Fibroblast of the aortic adventitia (primary cell): ENCODE measurements around the gene TMEM220. TPM values are rescaled to one million over a fixed set of nuclear protein-coding genes. Genes with fewer than 3 reads are reported as not detected.

Experiments
- DNase-seq: peaks from one replicate; pipeline ENCODE4 v3.0.0-alpha.2; 2010; ENCODE audit warnings: low read depth
- H3K4me3 ChIP-seq: 2 replicates; pipeline ENCODE4 v1.5.1; 2011; ENCODE audit warnings: low read depth, mild to moderate bottlenecking, control low read depth, low read length, moderate library complexity
- total RNA-seq: library from RNA; depleted of rRNA; stranded (reverse); fragments of >200 nt; gene quantifications from 2 replicates; pipeline ENCODE4 v1.2.3, GENCODE V29; 2012; ENCODE audit warnings: low replicate concordance
- TF ChIP-seq, protein P1 (sequence below): IDR thresholded peaks from 2 replicates; pipeline ENCODE4 v1.5.1; 2011; ENCODE audit warnings: mild to moderate bottlenecking, low read length, control low read depth, inconsistent platforms; ENCODE audit not compliant: insufficient read depth

TMEM220 gene
- total RNA-seq, result 4.1 and 6.2 TPM in 2 replicates

DNA sequence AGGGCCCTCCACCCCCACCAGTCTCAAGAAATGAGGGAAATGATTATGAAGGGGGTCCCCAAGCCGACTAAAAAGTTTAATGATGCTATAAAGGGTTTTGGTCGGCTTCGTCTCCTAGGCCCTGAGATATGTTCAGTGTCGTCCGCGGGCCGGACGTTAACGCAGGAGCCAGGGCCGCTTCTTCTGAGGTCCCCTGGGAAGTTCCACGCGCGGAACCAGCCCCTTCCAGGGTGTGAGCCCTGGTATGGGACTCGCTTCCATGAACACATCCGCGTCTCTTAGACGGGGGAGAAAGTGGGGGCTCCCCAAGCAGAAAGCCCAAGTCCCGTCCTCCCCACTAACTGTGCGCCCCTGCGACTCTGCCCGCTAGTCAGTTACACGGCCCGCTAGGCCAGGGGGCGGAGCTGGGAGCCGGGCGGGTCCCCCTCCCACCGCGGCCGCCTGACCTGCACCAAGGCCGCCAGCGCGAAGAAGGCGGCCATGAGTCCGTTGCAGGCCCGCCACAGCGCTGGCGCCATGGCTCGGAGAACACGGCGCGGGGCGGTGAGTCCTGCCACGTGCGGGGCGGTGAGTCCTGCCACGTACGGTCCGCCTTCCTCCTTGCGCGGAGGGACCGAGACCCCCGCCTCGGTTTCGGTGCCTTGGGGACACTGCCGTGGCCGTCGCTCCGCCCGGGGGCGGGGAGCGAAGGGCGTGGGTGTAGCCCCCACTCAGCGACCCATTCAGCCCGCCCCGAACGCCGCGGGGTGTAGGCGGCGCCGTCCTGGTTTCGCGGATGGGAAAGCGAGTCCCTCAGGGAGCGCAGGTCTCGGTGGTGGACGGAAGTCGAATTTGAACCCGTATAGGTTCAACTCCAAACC, at the start of gene TMEM220:
Gene TMEM220, minus strand, starts transcription at position 690 of the 860 bp plus-strand sequence. Its CDS starts 172 bp downstream, at position 518.
- DNase-seq, result peak; percentile 72
- peak within 1 kb of the TSS; percentile 71 for H3K4me3 ChIP-seq
- TF ChIP-seq, protein P1, sequence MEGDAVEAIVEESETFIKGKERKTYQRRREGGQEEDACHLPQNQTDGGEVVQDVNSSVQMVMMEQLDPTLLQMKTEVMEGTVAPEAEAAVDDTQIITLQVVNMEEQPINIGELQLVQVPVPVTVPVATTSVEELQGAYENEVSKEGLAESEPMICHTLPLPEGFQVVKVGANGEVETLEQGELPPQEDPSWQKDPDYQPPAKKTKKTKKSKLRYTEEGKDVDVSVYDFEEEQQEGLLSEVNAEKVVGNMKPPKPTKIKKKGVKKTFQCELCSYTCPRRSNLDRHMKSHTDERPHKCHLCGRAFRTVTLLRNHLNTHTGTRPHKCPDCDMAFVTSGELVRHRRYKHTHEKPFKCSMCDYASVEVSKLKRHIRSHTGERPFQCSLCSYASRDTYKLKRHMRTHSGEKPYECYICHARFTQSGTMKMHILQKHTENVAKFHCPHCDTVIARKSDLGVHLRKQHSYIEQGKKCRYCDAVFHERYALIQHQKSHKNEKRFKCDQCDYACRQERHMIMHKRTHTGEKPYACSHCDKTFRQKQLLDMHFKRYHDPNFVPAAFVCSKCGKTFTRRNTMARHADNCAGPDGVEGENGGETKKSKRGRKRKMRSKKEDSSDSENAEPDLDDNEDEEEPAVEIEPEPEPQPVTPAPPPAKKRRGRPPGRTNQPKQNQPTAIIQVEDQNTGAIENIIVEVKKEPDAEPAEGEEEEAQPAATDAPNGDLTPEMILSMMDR, result no peak

GRCh38 chr17:10779609-10780008, 49.8 kb upstream of the TMEM220 start:
- no peak overlapping the region for H3K4me3 ChIP-seq
- TF ChIP-seq, protein P1, result no peak
- no peak for DNase-seq

- TF ChIP-seq, protein P1, result no peak
- no peak for DNase-seq
- H3K4me3 ChIP-seq, result no peak overlapping the region
These were observed 48.1 kb upstream of the TMEM220 start for GRCh38 chr17:10777890-10778289.

DNA sequence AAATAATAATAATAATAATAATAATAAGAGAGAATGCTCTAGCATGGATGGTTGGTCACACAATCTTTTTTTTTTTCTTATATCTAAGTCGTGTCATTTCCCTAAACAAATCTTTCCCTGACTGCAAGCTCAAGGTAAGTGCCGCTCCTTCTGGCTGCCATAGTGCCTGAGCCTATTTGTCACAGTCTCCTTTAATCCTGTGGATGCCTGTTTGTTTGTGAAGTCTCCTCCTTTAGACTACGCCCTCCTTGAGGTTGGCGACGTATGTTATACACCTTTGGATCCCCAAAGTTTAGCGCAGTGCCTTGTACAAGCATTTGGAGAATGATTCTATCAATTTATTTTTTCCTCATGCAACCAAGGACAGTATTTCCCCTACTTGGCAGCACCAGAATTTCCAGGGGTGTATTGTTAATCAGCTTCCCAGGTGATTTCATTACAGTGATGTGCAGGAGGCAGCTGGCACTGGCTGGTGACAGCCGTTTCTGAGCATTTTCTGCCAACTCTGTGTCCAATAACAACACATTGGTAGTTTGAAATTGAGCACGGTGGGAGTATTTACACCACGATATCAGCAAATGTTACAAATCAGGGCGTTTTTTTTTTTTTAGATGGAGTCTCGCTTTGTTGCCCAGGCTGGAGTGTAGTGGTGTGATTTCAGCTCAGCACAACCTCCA, 47.4 kb upstream of the TMEM220 start:
- no peak overlapping the region for H3K4me3 ChIP-seq
- TF ChIP-seq, protein P1, result no peak

DNA sequence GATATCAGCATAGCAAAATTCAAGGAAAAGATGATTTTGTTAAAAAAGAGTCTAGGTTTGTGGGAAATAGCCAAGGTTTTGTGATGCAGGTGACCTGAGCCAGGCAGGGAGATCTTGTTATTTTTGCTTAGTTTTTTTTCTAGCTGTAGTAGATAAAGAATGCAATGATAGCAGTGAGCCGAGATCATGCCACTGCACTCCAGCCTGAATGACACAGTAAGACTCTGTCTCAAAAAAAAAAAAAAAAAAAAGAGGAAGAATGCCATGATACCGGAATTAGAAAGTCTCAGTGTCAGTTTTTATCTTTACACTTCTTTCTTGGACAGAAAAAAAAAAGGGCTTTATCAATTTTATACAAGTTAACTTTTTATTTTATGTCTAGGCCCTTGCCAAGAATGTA, 46.6 kb upstream of the TMEM220 start:
- TF ChIP-seq, protein P1, result no peak
- H3K4me3 ChIP-seq, result no peak overlapping the region
- no peak for DNase-seq

More for the DNA sequence above, 47.4 kb upstream of the TMEM220 start:
- DNase-seq, result no peak

GRCh38 chr17:10775740-10776356, 46.0 kb upstream of the TMEM220 start:
- TF ChIP-seq, protein P1, result no peak
- no peak for DNase-seq

More at GRCh38 chr17:10775740-10776356, 46.0 kb upstream of the TMEM220 start:
- no peak overlapping the region for H3K4me3 ChIP-seq
